Limb (tissue), 2 donors: ENCODE results near the gene TRIP10.

Source experiments
- DNase-seq, 2 donors: peaks; one replicate each; pipeline ENCODE4 v3.0.0-alpha.2; 2016; ENCODE audit errors: extremely low spot score in 2 of 2

The TRIP10 gene

DNA sequence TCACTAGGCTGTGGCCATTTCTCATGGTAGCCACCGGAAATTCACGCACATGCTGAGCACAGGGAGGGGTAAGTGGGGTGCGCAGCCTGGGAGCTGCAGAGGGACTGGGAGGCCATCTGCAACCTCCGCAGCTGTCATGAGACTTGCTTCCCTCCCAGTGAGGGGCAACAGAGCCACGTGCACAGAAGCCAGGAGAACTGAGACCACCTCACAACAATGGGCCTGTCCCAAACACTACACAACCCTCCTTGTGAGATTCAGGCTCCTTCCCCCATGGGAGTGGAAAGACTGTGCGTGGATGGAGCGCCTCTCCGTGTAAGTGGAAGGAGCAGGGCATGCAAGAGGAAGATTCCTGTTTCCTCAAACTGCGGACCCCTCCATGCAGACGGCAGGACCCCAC lies 27.9 kb upstream of the TRIP10 start:
- DNase-seq: no peak

GRCh38 chr19:6712231-6712630 lies 27.2 kb upstream of the TRIP10 start:
- DNase-seq: no peak

DNA sequence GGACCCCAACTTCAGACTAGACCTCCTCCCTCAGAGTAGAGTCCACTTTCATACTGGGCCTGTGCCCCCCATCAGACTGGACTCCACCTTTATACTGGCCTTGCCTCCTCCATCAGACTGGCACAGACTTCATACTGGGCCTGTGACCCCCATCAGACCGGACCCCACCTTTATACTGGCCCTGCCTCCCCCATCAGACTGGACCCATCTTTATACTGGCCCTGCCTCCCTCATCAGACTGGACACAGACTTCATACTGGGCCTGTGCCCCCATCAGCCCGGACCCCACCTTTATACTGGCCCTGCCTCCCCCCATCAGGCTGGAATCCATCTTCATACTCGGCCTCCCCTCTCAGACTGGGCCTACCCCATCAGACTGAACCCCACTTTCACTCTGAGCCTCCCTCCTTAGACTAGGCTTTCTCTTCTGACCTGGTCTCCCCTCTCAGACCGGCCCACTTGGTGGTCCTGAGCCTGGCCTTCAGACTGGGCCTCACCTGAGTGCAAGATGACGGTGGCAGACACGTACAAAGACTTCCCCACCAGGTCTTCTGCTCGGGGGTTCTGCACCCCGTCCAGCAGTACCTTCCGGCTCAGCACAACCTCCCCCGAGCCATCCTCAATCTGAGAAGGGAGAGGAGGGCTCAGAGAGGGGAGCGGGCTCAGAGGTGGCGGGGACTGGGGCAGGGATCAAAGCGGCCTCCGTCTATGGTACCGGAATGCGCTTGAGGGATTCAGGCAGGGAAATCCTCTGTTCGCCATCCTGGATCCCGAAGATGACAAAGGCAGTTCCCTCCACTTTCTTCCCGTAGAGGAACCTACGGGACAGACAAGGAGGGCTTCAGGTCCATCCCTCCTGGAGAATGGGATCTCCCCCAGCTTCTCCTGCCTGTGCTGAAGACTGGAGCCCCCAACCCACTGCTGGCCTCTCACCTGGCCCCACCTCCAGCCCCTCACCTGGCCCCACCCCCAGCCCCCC lies 26.5 kb upstream of the TRIP10 start:
- no peak for DNase-seq

DNA sequence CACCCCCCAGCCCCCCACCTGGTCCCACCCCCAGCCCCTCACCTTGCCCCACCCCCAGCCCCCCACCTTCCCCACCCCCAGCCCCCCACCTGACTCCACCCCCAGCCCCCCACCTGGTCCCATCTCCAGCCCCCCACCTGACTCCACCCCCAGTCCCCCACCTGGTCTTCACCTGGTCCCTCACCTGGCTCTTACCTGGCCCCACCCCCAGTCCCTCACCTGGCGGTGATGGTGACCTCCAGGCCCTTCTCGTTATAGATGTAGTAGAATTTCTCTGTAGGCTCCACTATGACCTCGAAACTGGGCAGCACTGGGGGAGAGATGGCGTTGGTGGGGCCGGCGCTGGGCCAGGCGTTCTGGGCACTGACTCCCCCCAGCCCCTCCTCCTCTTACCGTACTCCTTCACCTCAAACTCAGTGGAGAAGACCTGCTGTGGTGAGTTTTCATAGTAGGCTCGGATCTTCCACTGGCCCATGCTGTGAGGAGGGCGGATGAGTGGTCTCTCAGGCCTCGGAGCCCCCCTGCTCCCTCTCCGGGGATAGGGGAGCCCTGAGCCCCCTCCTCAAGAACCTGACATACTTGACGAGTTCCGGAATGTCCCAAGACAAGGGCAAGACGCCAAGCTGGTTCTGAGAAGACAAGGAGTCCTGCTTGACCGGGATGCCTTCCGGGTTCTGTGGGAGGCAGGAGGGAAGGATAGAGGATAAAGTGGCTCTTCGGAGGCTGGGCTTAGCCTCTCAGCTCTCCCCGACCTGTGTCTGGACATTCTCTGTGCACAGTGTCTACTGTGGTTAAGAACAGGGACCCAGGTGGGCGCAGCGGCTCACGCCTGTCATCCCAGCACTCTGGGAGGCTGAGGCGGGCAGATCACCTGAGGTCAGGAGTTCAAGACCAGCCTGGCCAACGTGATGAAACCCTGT lies 25.4 kb upstream of the TRIP10 start:
- DNase-seq: no peak

DNA sequence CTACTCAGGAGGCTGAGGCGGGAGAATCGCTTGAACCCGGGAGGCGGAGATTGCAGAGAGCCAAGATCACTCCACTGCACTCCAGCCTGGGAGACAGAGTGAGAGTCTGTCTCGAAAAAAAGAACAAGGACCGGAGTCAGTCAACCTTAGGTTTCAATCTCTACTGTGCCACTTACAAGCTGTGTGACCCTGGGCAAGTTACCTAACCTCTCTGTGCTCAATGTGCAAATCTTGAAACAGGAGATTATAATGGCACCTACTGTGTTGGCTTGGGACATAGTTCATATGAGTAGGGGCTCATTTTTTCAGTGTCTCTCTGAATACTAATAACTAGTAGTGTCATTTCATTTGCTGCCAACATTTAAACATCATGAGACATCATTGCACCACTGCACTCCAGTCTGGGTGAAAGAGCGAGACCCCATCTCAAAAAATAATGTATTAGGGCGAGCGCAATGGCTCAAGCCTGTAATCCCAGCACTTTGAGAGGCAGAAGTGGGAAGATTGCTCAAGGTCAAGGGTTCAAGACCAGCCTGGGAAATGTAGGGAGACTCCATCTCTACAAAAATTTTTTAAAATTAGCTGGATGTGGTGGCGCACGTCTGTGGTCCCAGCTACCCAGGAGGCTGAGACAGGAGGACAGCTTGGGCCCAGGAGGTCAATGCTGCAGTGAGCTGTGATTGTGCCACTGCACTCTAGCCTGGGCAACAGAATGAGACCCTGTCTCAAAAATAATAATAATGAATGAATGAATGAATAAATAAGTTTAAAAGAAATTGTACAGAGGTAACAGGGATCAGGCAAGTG lies 24.5 kb upstream of the TRIP10 start:
- DNase-seq: no peak

- no peak for DNase-seq
Observed at GRCh38 chr19:6716610-6716970, 22.9 kb upstream of the TRIP10 start.

- DNase-seq: peak in 1 of 2 donors; percentile 21
Observed at GRCh38 chr19:6717036-6717435, 22.4 kb upstream of the TRIP10 start.

- DNase-seq: peak in 1 of 2 donors; percentile 16
Observed at GRCh38 chr19:6717441-6717971, 22.0 kb upstream of the TRIP10 start.

- DNase-seq: peak in 1 of 2 donors; percentile 21
Observed at GRCh38 chr19:6718111-6718740, 21.3 kb upstream of the TRIP10 start.

GRCh38 chr19:6718741-6719539 lies 20.5 kb upstream of the TRIP10 start:
- DNase-seq: peak in 1 of 2 donors; percentile 27

DNA sequence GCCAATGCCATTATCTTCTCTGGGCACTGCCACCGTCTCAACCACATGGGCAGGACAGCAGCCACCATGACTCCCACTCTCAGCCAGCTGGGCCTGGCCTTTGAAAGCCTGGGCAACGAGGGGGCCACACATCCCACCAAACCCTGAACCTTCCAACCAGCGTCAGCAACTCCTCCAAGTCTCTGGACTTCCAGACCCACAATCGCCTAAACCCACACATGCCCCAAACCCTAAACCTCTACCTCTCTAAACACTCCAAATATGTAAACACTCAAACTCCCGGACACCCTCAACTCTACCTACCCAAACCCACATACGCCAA lies 20.0 kb upstream of the TRIP10 start:
- peak in 1 of 2 donors; percentile 11 for DNase-seq

DNA sequence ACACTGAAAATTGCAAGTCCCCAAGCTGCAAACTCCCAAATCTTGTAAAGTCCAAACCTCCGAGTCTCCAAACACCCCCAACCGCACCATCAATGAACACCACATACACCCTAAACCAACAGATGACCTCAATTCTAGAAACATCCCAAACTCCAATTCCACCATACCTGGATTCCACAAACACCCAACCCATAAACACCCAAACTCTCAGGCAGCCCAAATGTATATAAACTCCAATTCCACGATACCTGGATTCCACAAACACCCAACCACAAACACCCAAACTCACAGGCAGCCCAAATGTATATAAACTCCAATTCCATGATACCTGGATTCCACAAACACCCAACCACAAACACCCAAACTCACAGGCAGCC lies 19.5 kb upstream of the TRIP10 start:
- DNase-seq: no peak

DNA sequence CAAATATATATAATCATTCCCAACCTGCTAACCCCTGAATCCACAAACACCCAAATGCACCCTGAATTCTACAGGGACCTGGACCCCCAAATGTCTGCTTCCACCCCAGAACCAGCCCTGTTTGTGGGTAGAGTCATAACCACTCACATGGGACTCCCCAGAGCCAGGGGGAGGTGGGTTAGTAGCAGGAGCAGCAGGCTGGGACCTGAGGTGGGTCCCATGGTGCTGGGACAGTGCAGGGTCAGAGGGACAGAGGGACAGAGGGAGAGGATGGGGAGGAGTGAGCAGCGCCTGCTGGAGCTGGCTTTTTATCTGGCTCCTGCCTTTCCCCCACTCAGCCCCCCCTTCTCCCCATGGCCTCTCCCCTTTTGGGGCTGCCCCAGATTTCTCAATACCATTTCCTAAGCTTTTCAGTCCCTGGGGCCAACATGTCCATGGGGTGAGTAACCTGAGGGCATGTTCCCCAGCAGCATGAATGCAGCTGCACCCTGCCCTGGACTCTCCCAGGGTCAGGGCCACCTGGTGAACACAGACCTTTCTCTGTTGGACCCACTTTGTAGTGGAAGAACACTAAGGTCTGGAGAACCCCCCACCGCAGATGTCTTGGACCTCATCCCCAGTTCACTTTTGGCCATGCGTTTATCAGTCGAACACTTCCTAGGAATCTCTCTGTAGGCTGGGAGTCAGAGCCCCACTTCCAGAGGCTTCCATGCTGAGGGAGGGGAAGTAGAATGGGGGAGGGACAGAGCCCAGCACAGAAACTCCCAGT lies 18.9 kb upstream of the TRIP10 start, which contains the start of gene C3:
Gene C3 (minus strand): TSS at position 282 of the 769 bp plus-strand sequence. CDS start 61 bp downstream, at position 221.
- DNase-seq: peak in 1 of 2 donors; percentile 14

DNA sequence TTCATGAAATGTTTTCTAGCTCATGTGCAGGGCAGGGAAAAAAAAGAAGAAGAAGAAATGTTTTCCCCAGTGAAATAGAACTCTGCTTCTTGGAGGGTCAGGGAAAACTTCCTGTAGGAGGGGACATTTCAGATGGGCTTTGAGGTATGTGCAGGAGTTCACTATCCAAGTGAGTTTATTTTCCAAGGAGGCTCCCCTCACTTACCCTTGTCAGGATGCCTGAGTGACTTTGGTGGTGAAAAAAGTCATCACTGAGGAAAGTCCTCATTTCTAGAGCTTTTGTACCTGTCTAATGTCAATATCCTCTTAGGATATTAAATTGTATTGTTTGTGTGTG lies 18.4 kb upstream of the TRIP10 start:
- DNase-seq: no peak

DNA sequence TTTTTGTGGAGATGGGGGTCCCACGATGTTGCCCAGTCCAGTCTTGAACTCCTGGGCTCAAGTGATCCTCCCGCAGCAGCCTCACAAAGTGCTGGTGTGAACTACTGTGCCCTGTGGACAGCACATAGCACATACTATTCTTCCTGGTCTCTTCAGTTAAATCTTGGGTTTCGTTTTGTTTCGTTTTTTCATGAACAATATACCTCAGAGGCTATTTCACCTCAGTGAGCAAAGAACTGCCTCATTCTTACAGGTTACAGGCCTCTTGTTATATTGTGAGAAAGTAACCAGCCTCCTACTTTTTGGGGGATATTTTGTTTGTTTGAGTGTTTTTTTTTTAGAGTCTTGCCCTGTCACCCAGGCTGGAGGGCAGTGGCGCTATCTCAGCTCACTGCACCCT lies 17.7 kb upstream of the TRIP10 start:
- DNase-seq: no peak

DNA sequence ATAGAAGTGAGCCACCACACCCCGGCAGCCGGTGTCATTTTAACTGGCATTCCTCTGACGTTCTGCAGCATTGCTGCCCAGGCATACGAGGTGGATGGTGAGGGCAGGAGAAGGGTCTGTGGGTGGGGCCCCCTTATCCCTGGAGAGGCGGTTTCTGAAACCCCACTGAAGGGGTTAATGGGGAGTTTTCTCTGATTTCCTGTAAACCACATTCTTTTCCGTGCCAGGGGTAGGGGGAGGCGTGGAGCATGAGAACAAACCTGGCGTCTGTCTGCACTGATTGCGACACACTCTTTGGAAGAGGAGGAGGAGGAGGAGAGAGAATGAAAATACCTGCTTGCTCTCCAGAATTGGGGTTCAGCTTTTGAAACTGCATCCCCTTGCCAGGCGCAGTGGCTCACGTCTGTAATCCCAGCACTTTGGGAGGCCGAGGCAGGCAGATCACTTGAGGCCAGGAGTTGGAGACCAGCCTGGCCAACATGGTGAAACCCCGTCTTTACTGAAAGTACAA lies 16.3 kb upstream of the TRIP10 start:
- peak in 1 of 2 donors; percentile 32 for DNase-seq

DNA sequence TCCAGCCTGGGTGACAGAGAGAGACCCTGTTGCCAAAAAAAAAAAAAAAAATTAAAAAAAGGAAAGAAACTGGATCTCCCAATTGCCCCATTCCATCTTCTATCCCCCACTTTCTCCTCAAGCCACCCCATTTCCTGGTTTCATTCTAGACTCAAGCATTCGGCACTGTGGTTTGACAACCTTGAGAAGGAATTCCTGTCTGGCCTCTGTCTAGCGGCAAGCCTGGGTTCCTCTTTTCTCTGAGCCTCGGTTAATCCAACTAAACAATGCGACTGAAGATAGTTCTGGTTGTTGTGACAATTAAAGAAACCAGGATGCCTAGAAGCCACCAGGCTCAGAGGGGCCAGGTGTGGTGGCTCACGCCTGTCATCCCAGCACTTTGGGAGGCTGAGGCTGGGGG lies 15.7 kb upstream of the TRIP10 start:
- no peak for DNase-seq

DNA sequence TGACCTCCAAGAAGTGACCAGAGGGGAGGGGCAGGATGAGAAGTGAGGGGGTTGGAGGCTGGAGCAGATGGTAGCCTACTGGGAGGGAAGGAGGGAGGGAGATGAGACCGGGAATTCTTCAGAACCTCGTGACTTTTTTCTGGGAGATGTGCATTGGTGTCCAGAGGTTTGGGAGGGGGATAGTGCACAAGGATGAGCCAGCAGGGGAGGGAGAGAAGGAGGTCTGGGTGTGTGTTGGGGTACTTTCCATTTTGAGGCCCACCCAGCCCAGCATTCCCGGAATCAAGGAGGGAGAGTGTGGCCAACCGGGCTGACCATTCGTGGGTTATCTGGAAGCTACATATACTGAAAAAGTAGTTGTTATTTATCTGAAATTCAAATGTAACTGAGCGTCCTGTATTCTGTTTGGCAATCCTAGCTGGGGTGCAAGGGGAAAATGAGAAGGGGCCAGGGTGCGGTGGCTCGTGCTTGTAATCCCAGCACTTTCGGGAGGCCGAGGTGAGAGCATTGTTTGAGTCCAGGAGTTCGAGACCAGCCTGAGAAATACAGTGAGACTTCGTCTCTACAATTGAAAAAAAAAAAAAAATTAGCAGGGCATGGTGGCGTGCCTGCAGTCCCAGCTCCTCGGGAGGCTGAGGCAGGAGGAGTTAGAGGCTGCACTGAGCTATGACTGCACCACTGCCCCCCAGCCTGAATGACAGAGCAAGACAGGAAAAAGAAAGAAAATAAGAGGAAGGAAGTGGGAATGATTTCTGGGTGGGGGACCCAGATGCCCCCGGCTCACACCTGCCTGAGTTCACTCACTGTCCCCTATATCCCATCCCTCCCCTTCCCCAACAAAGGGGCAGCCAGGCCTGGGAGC lies 14.6 kb upstream of the TRIP10 start:
- no peak for DNase-seq
